GM12878 (cell line): ENCODE measurements around the gene PDSS2.

Source experiments
- EGR1 ChIP-seq, 2 experiments: IDR thresholded peaks; 1 replicate in 1 of 2; 2 replicates in 1 of 2; pipeline ENCODE4 v1.6.1; 2011 to 2012; ENCODE audit warnings: low read depth in 2 of 2, low read length in 2 of 2, borderline replicate concordance in 1 of 2, mild to moderate bottlenecking in 1 of 2, moderate library complexity in 1 of 2
- HCFC1 ChIP-seq: fragments of 150-350 bp; IDR thresholded peaks from 2 replicates; pipeline ENCODE4 v1.6.1; 2014; ENCODE audit warnings: low read length
- POLR2A ChIP-seq: IDR thresholded peaks from 2 replicates; pipeline ENCODE4 v1.6.1; 2011; ENCODE audit warnings: low read depth, mild to moderate bottlenecking, low read length
- RAD21 ChIP-seq: IDR thresholded peaks from 2 replicates; pipeline ENCODE4 v1.6.1; 2011; ENCODE audit warnings: mild to moderate bottlenecking, low read depth, low read length, moderate library complexity; ENCODE audit not compliant: insufficient read depth
- RB1 ChIP-seq: fragments of 450-650 bp; formaldehyde crosslinking; IDR thresholded peaks from 2 replicates; pipeline ENCODE4 v1.6.1; 2017; ENCODE audit warnings: mild to moderate bottlenecking, borderline replicate concordance
- ZNF274 ChIP-seq: IDR thresholded peaks from one replicate; pipeline ENCODE4 v1.8.0; 2011; ENCODE audit not compliant: insufficient read length, insufficient read depth
- TF ChIP-seq, protein P1 (sequence below): IDR thresholded peaks from 2 replicates; pipeline ENCODE4 v1.6.1; 2011; ENCODE audit warnings: borderline replicate concordance, low read depth, mild to moderate bottlenecking, moderate library complexity, low read length; ENCODE audit not compliant: insufficient read depth, poor library complexity, severe bottlenecking
- TF ChIP-seq, protein P2 (sequence below), 3 experiments: IDR thresholded peaks in 2 of 3; conservative IDR thresholded peaks in 1 of 3; 2 replicates each; pipeline ENCODE4 v1.5.1; 2011; ENCODE audit warnings: low read depth in 3 of 3, low read length in 3 of 3, mild to moderate bottlenecking in 3 of 3, control low read depth in 2 of 3, moderate library complexity in 2 of 3, inconsistent platforms in 1 of 3, mixed read lengths in 1 of 3; ENCODE audit not compliant: control insufficient read depth in 2 of 3, insufficient read depth in 1 of 3; ENCODE audit errors: extremely low read depth in 1 of 3

DNA sequence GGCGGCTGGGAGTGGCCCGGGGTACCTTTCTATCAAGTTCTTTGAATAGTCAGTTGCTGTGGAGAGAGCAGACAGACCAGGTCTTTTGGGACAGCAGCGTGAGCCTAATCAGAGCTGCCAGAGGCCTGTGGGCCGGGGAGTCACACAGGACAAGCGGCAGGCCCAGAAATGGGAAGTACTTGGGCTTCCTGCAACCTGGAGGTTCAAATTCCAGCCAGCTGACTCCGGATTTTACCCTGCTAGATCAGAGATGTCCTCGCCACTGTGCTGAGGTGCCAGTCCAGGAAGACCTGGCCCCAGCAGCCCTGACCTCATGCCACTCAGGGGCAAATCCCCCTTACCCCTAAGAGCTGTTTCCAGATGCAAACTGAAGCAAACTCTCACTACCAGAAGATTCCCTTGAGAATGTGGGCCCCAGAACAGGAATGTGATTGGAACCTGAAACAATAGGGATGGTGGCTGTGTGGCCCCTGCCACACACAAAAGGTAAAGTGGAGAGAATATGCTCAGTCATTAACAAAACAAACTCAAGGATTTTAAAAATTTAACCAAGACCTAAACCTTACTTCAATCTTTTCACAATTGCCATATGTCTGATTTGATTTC, 353.8 kb downstream of the PDSS2 start:
- TF ChIP-seq, protein P1, sequence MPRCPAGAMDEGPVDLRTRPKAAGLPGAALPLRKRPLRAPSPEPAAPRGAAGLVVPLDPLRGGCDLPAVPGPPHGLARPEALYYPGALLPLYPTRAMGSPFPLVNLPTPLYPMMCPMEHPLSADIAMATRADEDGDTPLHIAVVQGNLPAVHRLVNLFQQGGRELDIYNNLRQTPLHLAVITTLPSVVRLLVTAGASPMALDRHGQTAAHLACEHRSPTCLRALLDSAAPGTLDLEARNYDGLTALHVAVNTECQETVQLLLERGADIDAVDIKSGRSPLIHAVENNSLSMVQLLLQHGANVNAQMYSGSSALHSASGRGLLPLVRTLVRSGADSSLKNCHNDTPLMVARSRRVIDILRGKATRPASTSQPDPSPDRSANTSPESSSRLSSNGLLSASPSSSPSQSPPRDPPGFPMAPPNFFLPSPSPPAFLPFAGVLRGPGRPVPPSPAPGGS = no peak
- TF ChIP-seq, protein P2, sequence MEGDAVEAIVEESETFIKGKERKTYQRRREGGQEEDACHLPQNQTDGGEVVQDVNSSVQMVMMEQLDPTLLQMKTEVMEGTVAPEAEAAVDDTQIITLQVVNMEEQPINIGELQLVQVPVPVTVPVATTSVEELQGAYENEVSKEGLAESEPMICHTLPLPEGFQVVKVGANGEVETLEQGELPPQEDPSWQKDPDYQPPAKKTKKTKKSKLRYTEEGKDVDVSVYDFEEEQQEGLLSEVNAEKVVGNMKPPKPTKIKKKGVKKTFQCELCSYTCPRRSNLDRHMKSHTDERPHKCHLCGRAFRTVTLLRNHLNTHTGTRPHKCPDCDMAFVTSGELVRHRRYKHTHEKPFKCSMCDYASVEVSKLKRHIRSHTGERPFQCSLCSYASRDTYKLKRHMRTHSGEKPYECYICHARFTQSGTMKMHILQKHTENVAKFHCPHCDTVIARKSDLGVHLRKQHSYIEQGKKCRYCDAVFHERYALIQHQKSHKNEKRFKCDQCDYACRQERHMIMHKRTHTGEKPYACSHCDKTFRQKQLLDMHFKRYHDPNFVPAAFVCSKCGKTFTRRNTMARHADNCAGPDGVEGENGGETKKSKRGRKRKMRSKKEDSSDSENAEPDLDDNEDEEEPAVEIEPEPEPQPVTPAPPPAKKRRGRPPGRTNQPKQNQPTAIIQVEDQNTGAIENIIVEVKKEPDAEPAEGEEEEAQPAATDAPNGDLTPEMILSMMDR (IDR thresholded peaks at IDR 0.05 in 2 of 3, conservative IDR thresholded peaks at IDR 0.05 in 1 of 3; ENCODE audit: control insufficient read depth in 2 of 3, extremely low read depth in 1 of 3, insufficient read depth in 1 of 3, low read depth in 3 of 3, low read length in 3 of 3) = no peak
- TF ChIP-seq RB1 (no peak), RAD21 (no peak), POLR2A (no peak), EGR1 (IDR thresholded peaks at IDR 0.05; ENCODE audit: borderline replicate concordance in 1 of 2, low read depth in 2 of 2, low read length in 2 of 2) (no peak), ZNF274 (no peak), HCFC1 (no peak)
